Hippocampal formation (tissue), 2 donors: ENCODE results near the gene SPAG16.

ENCODE experiments used
- DNase-seq, 2 donors: peaks; one replicate each; lab custom pipeline; 2025; lab: John Stamatoyannopoulos, UW

SPAG16 gene

GRCh38 chr2:214077727-214078126, 793.5 kb downstream of the SPAG16 start:
- DNase-seq, result no peak

GRCh38 chr2:214079032-214079431, 794.8 kb downstream of the SPAG16 start:
- no peak for DNase-seq

GRCh38 chr2:214088536-214088935, 804.3 kb downstream of the SPAG16 start:
- no peak for DNase-seq

- DNase-seq, result no peak
Measured at GRCh38 chr2:214096208-214096715, 812.0 kb downstream of the SPAG16 start.

GRCh38 chr2:214098811-214099210, 814.5 kb downstream of the SPAG16 start:
- DNase-seq, result no peak

GRCh38 chr2:214100488-214100887, 816.2 kb downstream of the SPAG16 start:
- DNase-seq, result no peak

GRCh38 chr2:214103276-214104001, 819.2 kb downstream of the SPAG16 start:
- DNase-seq, result no peak

- no peak for DNase-seq
Measured at GRCh38 chr2:214104219-214104618, 820.0 kb downstream of the SPAG16 start.

- no peak for DNase-seq
Measured at GRCh38 chr2:214104967-214105366, 820.7 kb downstream of the SPAG16 start.

GRCh38 chr2:214107726-214108125, 823.5 kb downstream of the SPAG16 start:
- no peak for DNase-seq

GRCh38 chr2:214108598-214108997, 824.3 kb downstream of the SPAG16 start:
- no peak for DNase-seq

- no peak for DNase-seq
Measured at GRCh38 chr2:214117054-214117453, 832.8 kb downstream of the SPAG16 start.

GRCh38 chr2:214126135-214126534, 841.9 kb downstream of the SPAG16 start:
- no peak for DNase-seq

GRCh38 chr2:214127170-214127569, 842.9 kb downstream of the SPAG16 start:
- no peak for DNase-seq

- no peak for DNase-seq
Measured at GRCh38 chr2:214127571-214127970, 843.3 kb downstream of the SPAG16 start.

GRCh38 chr2:214128040-214128439, 843.8 kb downstream of the SPAG16 start:
- DNase-seq, result no peak

- no peak for DNase-seq
Measured at GRCh38 chr2:214130114-214130513, 845.9 kb downstream of the SPAG16 start.

- no peak for DNase-seq
Measured at GRCh38 chr2:214135966-214136365, 851.7 kb downstream of the SPAG16 start.

GRCh38 chr2:214138779-214139178, 854.5 kb downstream of the SPAG16 start:
- DNase-seq, result no peak

- DNase-seq, result no peak
Measured at GRCh38 chr2:214139630-214140284, 855.5 kb downstream of the SPAG16 start.

- no peak for DNase-seq
Measured at GRCh38 chr2:214156971-214157370, 872.7 kb downstream of the SPAG16 start.

GRCh38 chr2:214158851-214159250, 874.6 kb downstream of the SPAG16 start:
- DNase-seq, result no peak

- no peak for DNase-seq
Measured at GRCh38 chr2:214169281-214169680, 885.0 kb downstream of the SPAG16 start.
